ENCODE measurements around the gene JARID2. TPM values are rescaled to one million over a fixed set of nuclear protein-coding genes. Genes with fewer than 3 reads are reported as not detected.

JARID2 gene
- total and polyA plus RNA-seq, 2 of the 8 experiments (the other 6 are each of a cell fraction or from before 2014, with no cell fraction given) = 60.1 to 239 TPM

- Histone ChIP-seq H4K20me1 (replicated peaks in 1 of 2; ENCODE audit: control insufficient read depth in 1 of 2, insufficient read depth in 2 of 2, low read length in 2 of 2) (peaks cover 52 to 54% of the 10 kb centered on the region in 2 experiments), H3K79me2 (ENCODE audit: control insufficient read depth in 1 of 2, insufficient read depth in 2 of 2, low read length in 2 of 2) (peaks cover 0 to 98% of the 10 kb centered on the region in 2 experiments; a peak in 3 of 4 replicates)
Measured at GRCh38 chr6:15499591-15499990, 253.7 kb downstream of the JARID2 start.

More at GRCh38 chr6:15499591-15499990, 253.7 kb downstream of the JARID2 start:
- Histone ChIP-seq H2BK120ac (replicated peaks; ENCODE audit: low read depth, low read length) (no peak overlapping the region), H3K4me2 (ENCODE audit: insufficient read depth in 1 of 2, low read depth in 2 of 2, low read length in 2 of 2) (no peak overlapping the region), H2BK12ac (ENCODE audit: low read depth, low read length) (no peak overlapping the region), H2AFZ (ENCODE audit: low read length) (no peak overlapping the region), H3K14ac (ENCODE audit: insufficient read length) (no peak overlapping the region), H2AK5ac (ENCODE audit: low read depth, low read length) (no peak overlapping the region), H3K36me3 (ENCODE audit: control insufficient read depth in 2 of 4, insufficient read depth in 4 of 4, low read length in 3 of 4) (peaks cover 57 to 96% (median 75%) of the 10 kb centered on the region in 4 experiments), H3K23me2 (ENCODE audit: low read depth, low read length) (no peaks in the 10 kb centered on the region), H3K9me3 (ENCODE audit: insufficient read depth in 2 of 2, low read depth in 1 of 2, low read length in 1 of 2) (no peaks in the 10 kb centered on the region; a peak in 1 of 4 replicates), H2BK5ac (ENCODE audit: low read depth, low read length) (no peak overlapping the region), H3K27me3 (replicated peaks in 1 of 4; ENCODE audit: control insufficient read depth in 3 of 4, extremely low read depth in 1 of 4, insufficient read depth in 3 of 4, low read length in 3 of 4) (no peaks in the 10 kb centered on the region; a peak in 2 of 7 replicates), H3K56ac (replicated peaks; ENCODE audit: insufficient read length, low read depth, low read length) (no peak overlapping the region), H2BK15ac (ENCODE audit: low read length) (no peak overlapping the region), H4K8ac (ENCODE audit: extremely low read depth, insufficient read depth, low read length) (no peak overlapping the region), H3K27ac (ENCODE audit: low read depth, low read length) (0 out of 2 replicates have a peak overlapping the region, but pooled peaks have one; percentile 8), H3K9ac (replicated peaks in 1 of 4; ENCODE audit: extremely low read depth in 1 of 4, low read depth in 3 of 4, low read length in 3 of 4) (no peak overlapping the region), H3K4me3 (ENCODE audit: extremely low read depth in 1 of 4, insufficient read depth in 2 of 4, low read depth in 3 of 4, low read length in 4 of 4) (no peak overlapping the region), H3K4me1 (replicated peaks in 1 of 4; ENCODE audit: control insufficient read depth in 3 of 4, insufficient read depth in 4 of 4, low read length in 3 of 4) (peaks cover 0 to 3% (median 2%) of the 10 kb centered on the region in 4 experiments; a peak in 3 of 7 replicates), H4K5ac (ENCODE audit: insufficient read length, low read depth, low read length) (no peak overlapping the region), H3K79me1 (ENCODE audit: low read depth, low read length) (peaks cover 23% of the 10 kb centered on the region), H4K91ac (replicated peaks; ENCODE audit: insufficient read length, low read length) (no peak overlapping the region), H3K23ac (ENCODE audit: insufficient read length) (no peak overlapping the region), H3K4ac (replicated peaks; ENCODE audit: insufficient read length, low read depth, low read length) (no peak overlapping the region), H2BK20ac (ENCODE audit: low read length) (no peak overlapping the region), H3K18ac (ENCODE audit: extremely low read depth, low read length) (no peak overlapping the region)
- CTCF ChIA-PET (ENCODE audit: partially characterized antibody) = no interaction called here
- POLR2A ChIA-PET (ENCODE audit: partially characterized antibody) = no interaction called here
- no peak for DNase-seq (ENCODE audit: low read depth in 1 of 2, low spot score in 2 of 2)
- TF ChIP-seq HDAC2 (IDR thresholded peaks at IDR 0.05; ENCODE audit: borderline replicate concordance in 1 of 2, low read depth in 2 of 2, low read length in 2 of 2) (no peak), SAP30 (IDR thresholded peaks at IDR 0.05; ENCODE audit: insufficient read depth, insufficient replicate concordance, low read length) (no peak), POLR2AphosphoS5 (IDR thresholded peaks at IDR 0.05; ENCODE audit: low read depth, low read length) (peak; percentile 59; the same call in 1 of the 2 replicates), SRF (IDR thresholded peaks at IDR 0.05; ENCODE audit: low read depth, low read length) (no peak), CEBPB (IDR thresholded peaks at IDR 0.05; ENCODE audit: low read depth, low read length) (no peak), SIN3A (conservative IDR thresholded peaks at IDR 0.05 in 1 of 2, IDR thresholded peaks at IDR 0.05 in 1 of 2; ENCODE audit: low read depth in 1 of 2, low read length in 2 of 2) (no peak)
- 92% methylated on average over 9 of the region's 9 CpGs; no CpG with 5 or more reads in 1 of the 2 experiments for WGBS, 2 experiments (ENCODE audit: extremely low coverage in 1 of 2, insufficient coverage in 1 of 2, insufficient read length in 1 of 2, insufficient replicate concordance in 2 of 2, low coverage in 1 of 2, low lambda C conversion rate in 2 of 2, missing lambda C conversion rate in 1 of 2)
- FAIRE-seq = no peak
